Stimulated activated CD4-positive, alpha-beta T cell treated with anti-CD3 and anti-CD28 coated beads, Interleukin-1b, Interleukin-23, amount 100 ng/mL, for 24 hours (primary cell): Measurements from ENCODE around the gene MAPK14.

Source experiments
- DNase-seq, 4 experiments: peaks; one replicate each; pipeline ENCODE4 v3.0.0-alpha.2; 2020; ENCODE audit warnings: low read depth in 4 of 4, low spot score in 1 of 4

The MAPK14 gene

GRCh38 chr6:36035225-36035624 lies 7.6 kb downstream of the MAPK14 start:
- no peak for DNase-seq

GRCh38 chr6:36038120-36038876 lies 10.7 kb downstream of the MAPK14 start:
- DNase-seq = no peak

GRCh38 chr6:36039112-36039511 lies 11.5 kb downstream of the MAPK14 start:
- DNase-seq = no peak

- no peak for DNase-seq
These were observed 13.3 kb downstream of the MAPK14 start for GRCh38 chr6:36040958-36041357.

- DNase-seq = no peak
These were observed 15.1 kb downstream of the MAPK14 start for GRCh38 chr6:36042618-36043260.

- DNase-seq = no peak
These were observed 22.0 kb downstream of the MAPK14 start for GRCh38 chr6:36049582-36049981.

- DNase-seq = no peak
These were observed 22.7 kb downstream of the MAPK14 start for GRCh38 chr6:36050305-36050704.

- DNase-seq = no peak
These were observed 23.5 kb downstream of the MAPK14 start for GRCh38 chr6:36050947-36051710.

GRCh38 chr6:36052097-36052496 lies 24.5 kb downstream of the MAPK14 start:
- no peak for DNase-seq

GRCh38 chr6:36053878-36054277 lies 26.3 kb downstream of the MAPK14 start:
- DNase-seq = no peak

GRCh38 chr6:36054415-36054814 lies 26.8 kb downstream of the MAPK14 start:
- DNase-seq = no peak

- DNase-seq = no peak
These were observed 27.3 kb downstream of the MAPK14 start for GRCh38 chr6:36054956-36055355.

- DNase-seq = no peak
These were observed 28.6 kb downstream of the MAPK14 start for GRCh38 chr6:36056178-36056577.

GRCh38 chr6:36061236-36061635 lies 33.6 kb downstream of the MAPK14 start:
- DNase-seq = no peak

GRCh38 chr6:36062247-36062646 lies 34.6 kb downstream of the MAPK14 start:
- no peak for DNase-seq

- no peak for DNase-seq
These were observed 35.9 kb downstream of the MAPK14 start for GRCh38 chr6:36063318-36064060.

- no peak for DNase-seq
These were observed 37.3 kb downstream of the MAPK14 start for GRCh38 chr6:36064770-36065396.

- DNase-seq = no peak
These were observed 38.3 kb downstream of the MAPK14 start for GRCh38 chr6:36065916-36066315.

- DNase-seq = no peak
These were observed 39.2 kb downstream of the MAPK14 start for GRCh38 chr6:36066817-36067216.

GRCh38 chr6:36067374-36068011 lies 39.9 kb downstream of the MAPK14 start:
- no peak for DNase-seq
